Measurements from ENCODE around the gene CDV3.

Gene CDV3

GRCh38 chr3:133568294-133569014 is 5.0 kb upstream of the CDV3 start:
- DNase-seq (ENCODE audit: low read depth in 2 of 2) = no peak

- peak; percentile 71 to 73 for DNase-seq (ENCODE audit: low read depth in 2 of 2)
These were observed 3.1 kb upstream of the CDV3 start for GRCh38 chr3:133570139-133570936.

- DNase-seq (ENCODE audit: low read depth in 2 of 2) = no peak
These were observed 2.6 kb upstream of the CDV3 start for GRCh38 chr3:133570937-133571320.

- no peak for DNase-seq (ENCODE audit: low read depth in 2 of 2)
These were observed 1.1 kb upstream of the CDV3 start for GRCh38 chr3:133572158-133573053.

- peak; percentile 100 for DNase-seq (ENCODE audit: low read depth in 2 of 2)
These were observed 345 bp upstream of the CDV3 start for GRCh38 chr3:133573054-133573628.

- no peak for DNase-seq (ENCODE audit: low read depth in 2 of 2)
These were observed 885 bp downstream of the CDV3 start for GRCh38 chr3:133574260-133574881.

GRCh38 chr3:133575086-133575485 is 1.6 kb downstream of the CDV3 start:
- no peak for DNase-seq (ENCODE audit: low read depth in 2 of 2)

- no peak for DNase-seq (ENCODE audit: low read depth in 2 of 2)
These were observed 2.7 kb downstream of the CDV3 start for GRCh38 chr3:133576169-133576568.

- no peak for DNase-seq (ENCODE audit: low read depth in 2 of 2)
These were observed 5.2 kb downstream of the CDV3 start for GRCh38 chr3:133578548-133579191.

- DNase-seq (ENCODE audit: low read depth in 2 of 2) = no peak
These were observed 9.9 kb downstream of the CDV3 start for GRCh38 chr3:133583396-133583795.

GRCh38 chr3:133588035-133588434 is 14.5 kb downstream of the CDV3 start:
- no peak for DNase-seq (ENCODE audit: low read depth in 2 of 2)

- DNase-seq (ENCODE audit: low read depth in 2 of 2) = no peak
These were observed 15.4 kb downstream of the CDV3 start for GRCh38 chr3:133588784-133589465.

- DNase-seq (ENCODE audit: low read depth in 2 of 2) = no peak
These were observed 16.0 kb downstream of the CDV3 start for GRCh38 chr3:133589503-133589902.

GRCh38 chr3:133591271-133591742 is 17.8 kb downstream of the CDV3 start:
- no peak for DNase-seq (ENCODE audit: low read depth in 2 of 2)

GRCh38 chr3:133592843-133593242 is 19.4 kb downstream of the CDV3 start:
- no peak for DNase-seq (ENCODE audit: low read depth in 2 of 2)

GRCh38 chr3:133593243-133593642 is 19.8 kb downstream of the CDV3 start:
- no peak for DNase-seq (ENCODE audit: low read depth in 2 of 2)

- no peak for DNase-seq (ENCODE audit: low read depth in 2 of 2)
These were observed 21.9 kb downstream of the CDV3 start for GRCh38 chr3:133595341-133595740.

GRCh38 chr3:133598405-133598804 is 24.9 kb downstream of the CDV3 start:
- no peak for DNase-seq (ENCODE audit: low read depth in 2 of 2)

- DNase-seq (ENCODE audit: low read depth in 2 of 2) = no peak
These were observed 25.8 kb downstream of the CDV3 start for GRCh38 chr3:133599280-133599679.

GRCh38 chr3:133600572-133601081 is 27.1 kb downstream of the CDV3 start:
- DNase-seq (ENCODE audit: low read depth in 2 of 2) = no peak

All from fibroblast of skin of left biceps (primary cell).